SK-N-SH treated with all-trans-retinoic acid at 6 μM for 48 hours (cell line): ENCODE measurements around the gene WDR44.

Source experiments
- ATAC-seq: fragments of 200-7000 bp; cut with Tn5 transposase; 3 replicates; pipeline ENCODE4 v1.9.1; 2020; ENCODE audit warnings: mild to moderate bottlenecking, moderate library complexity
- ARNTL ChIP-seq: fragments of 450-650 bp; formaldehyde crosslinking; IDR thresholded peaks from 2 replicates; pipeline ENCODE4 v1.5.0; 2020; ENCODE audit warnings: low read depth, mild to moderate bottlenecking, moderate library complexity, borderline replicate concordance
- BACH2 ChIP-seq: fragments of 250-450 bp; sonication (Bioruptor Pico); IDR thresholded peaks from 2 replicates; pipeline ENCODE4 v1.9.0; 2021; ENCODE audit warnings: mild to moderate bottlenecking, borderline replicate concordance
- CREB5 ChIP-seq: fragments of 250-450 bp; sonication (Bioruptor Pico); IDR thresholded peaks from 2 replicates; pipeline ENCODE4 v1.5.1; 2020; ENCODE audit warnings: low read depth, mild to moderate bottlenecking, moderate library complexity
- CSDC2 ChIP-seq: fragments of 250-450 bp; sonication (Bioruptor Pico); IDR thresholded peaks from 2 replicates; pipeline ENCODE4 v1.5.0; 2020; ENCODE audit warnings: mild to moderate bottlenecking, moderate library complexity
- ESRRG ChIP-seq: fragments of 250-450 bp; sonication (Bioruptor Pico); IDR thresholded peaks from 2 replicates; pipeline ENCODE4 v1.6.1; 2021; ENCODE audit warnings: mild to moderate bottlenecking
- GLIS3 ChIP-seq: fragments of 250-450 bp; sonication (Bioruptor Pico); IDR thresholded peaks from 2 replicates; pipeline ENCODE4 v1.5.0; 2020; ENCODE audit warnings: mild to moderate bottlenecking, moderate library complexity
- ISL1 ChIP-seq: fragments of 250-450 bp; sonication (Bioruptor Pico); IDR thresholded peaks from 2 replicates; pipeline ENCODE4 v2.1.2; 2022; ENCODE audit warnings: mild to moderate bottlenecking, moderate library complexity
- OSR1 ChIP-seq: fragments of 250-450 bp; sonication (Bioruptor Pico); IDR thresholded peaks from 2 replicates; pipeline ENCODE4 v1.8.0; 2022; ENCODE audit warnings: moderate library complexity, mild to moderate bottlenecking, inconsistent platforms
- POU6F1 ChIP-seq: fragments of 250-450 bp; sonication (Bioruptor Pico); IDR thresholded peaks from 2 replicates; pipeline ENCODE4 v1.8.0; 2021; ENCODE audit warnings: low read depth, mild to moderate bottlenecking, moderate library complexity, borderline replicate concordance
- PPARA ChIP-seq: fragments of 250-450 bp; sonication (Bioruptor Pico); IDR thresholded peaks from 2 replicates; pipeline ENCODE4 v1.5.0; 2020; ENCODE audit warnings: mild to moderate bottlenecking, borderline replicate concordance
- RARB ChIP-seq: fragments of 250-450 bp; sonication (Bioruptor Pico); IDR thresholded peaks from 2 replicates; pipeline ENCODE4 v1.8.0; 2021; ENCODE audit warnings: mild to moderate bottlenecking, moderate library complexity
- TCF4 ChIP-seq: fragments of 250-450 bp; sonication (Bioruptor Pico); IDR thresholded peaks from 2 replicates; pipeline ENCODE4 v1.8.0; 2021; ENCODE audit warnings: mild to moderate bottlenecking, moderate library complexity, borderline replicate concordance
- TOX ChIP-seq: fragments of 250-450 bp; sonication (Bioruptor Pico); IDR thresholded peaks from 2 replicates; pipeline ENCODE4 v1.8.0; 2021; ENCODE audit warnings: mild to moderate bottlenecking, moderate library complexity, borderline replicate concordance
- TSHZ2 ChIP-seq: fragments of 250-450 bp; sonication (Bioruptor Pico); IDR thresholded peaks from 2 replicates; pipeline ENCODE4 v1.5.0; 2020; ENCODE audit warnings: mild to moderate bottlenecking, moderate library complexity
- ZC3H10 ChIP-seq: fragments of 250-450 bp; sonication (Bioruptor Pico); IDR thresholded peaks from 2 replicates; pipeline ENCODE4 v1.5.1; 2021; ENCODE audit warnings: mild to moderate bottlenecking, moderate library complexity
- ZFP3 ChIP-seq: fragments of 250-450 bp; sonication (Bioruptor Pico); IDR thresholded peaks from 2 replicates; pipeline ENCODE4 v1.5.0; 2020; ENCODE audit warnings: mild to moderate bottlenecking, moderate library complexity
- ZFP30 ChIP-seq: fragments of 450-650 bp; formaldehyde crosslinking; IDR thresholded peaks from 2 replicates; pipeline ENCODE4 v1.5.0; 2022; ENCODE audit warnings: mild to moderate bottlenecking, moderate library complexity
- ZNF70 ChIP-seq: fragments of 450-650 bp; formaldehyde crosslinking; IDR thresholded peaks from 2 replicates; pipeline ENCODE4 v1.5.0; 2020; ENCODE audit warnings: mild to moderate bottlenecking, moderate library complexity
- ZNF8 ChIP-seq: fragments of 450-650 bp; formaldehyde crosslinking; IDR thresholded peaks from 2 replicates; pipeline ENCODE4 v1.5.0; 2020; ENCODE audit warnings: mild to moderate bottlenecking, moderate library complexity

WDR44 gene

GRCh38 chrX:118493016-118493415, 147.1 kb downstream of the WDR44 start:
- ATAC-seq: no peak
- TF ChIP-seq ISL1 (CRISPR knock-in tag) (no peak), BACH2 (CRISPR knock-in tag) (no peak), ARNTL (no peak), ZFP3 (CRISPR knock-in tag) (no peak), ZC3H10 (no peak), ZNF70 (no peak), PPARA (CRISPR knock-in tag) (no peak), CSDC2 (no peak), POU6F1 (no peak), TOX (CRISPR knock-in tag) (no peak)
- TF ChIP-seq, all 23 proteins: peak for 0

- TF ChIP-seq ESRRG (no peak), TSHZ2 (CRISPR knock-in tag) (no peak), CREB5 (CRISPR knock-in tag) (no peak), ZNF8 (no peak), RARB (CRISPR knock-in tag) (no peak), TCF4 (CRISPR knock-in tag) (no peak), POU6F1 (no peak), TOX (CRISPR knock-in tag) (no peak), PPARA (CRISPR knock-in tag) (no peak), CSDC2 (no peak), ZFP3 (CRISPR knock-in tag) (no peak), BACH2 (CRISPR knock-in tag) (no peak), OSR1 (CRISPR knock-in tag) (no peak)
- no peak for ATAC-seq
Measured at GRCh38 chrX:118493653-118494297, 147.9 kb downstream of the WDR44 start.

GRCh38 chrX:118495061-118495921, 149.4 kb downstream of the WDR44 start, which contains the start of gene DOCK11:
TSS of gene DOCK11 (plus strand) at chrX:118495815. CDS start at chrX:118495972, 157 bp downstream.
- TF ChIP-seq ISL1 (CRISPR knock-in tag) (no peak), ZNF70 (no peak), ZC3H10 (no peak), CSDC2 (no peak), ZFP30 (CRISPR knock-in tag) (no peak), ESRRG (no peak), PPARA (CRISPR knock-in tag) (no peak), TSHZ2 (CRISPR knock-in tag) (no peak), CREB5 (CRISPR knock-in tag) (no peak), GLIS3 (no peak), ZNF8 (no peak), BACH2 (CRISPR knock-in tag) (no peak), ARNTL (no peak), TOX (CRISPR knock-in tag) (no peak), TCF4 (CRISPR knock-in tag) (no peak), RARB (CRISPR knock-in tag) (no peak)
- peak; percentile 93 for ATAC-seq
